Measurements from ENCODE around the gene NTMT1. TPM values are rescaled to one million over a fixed set of nuclear protein-coding genes. Genes with fewer than 3 reads are reported as not detected.

Gene NTMT1
- total RNA-seq, 4 donors from 2014 or later = 20.3 to 33.3 (median 31.9) TPM

DNA sequence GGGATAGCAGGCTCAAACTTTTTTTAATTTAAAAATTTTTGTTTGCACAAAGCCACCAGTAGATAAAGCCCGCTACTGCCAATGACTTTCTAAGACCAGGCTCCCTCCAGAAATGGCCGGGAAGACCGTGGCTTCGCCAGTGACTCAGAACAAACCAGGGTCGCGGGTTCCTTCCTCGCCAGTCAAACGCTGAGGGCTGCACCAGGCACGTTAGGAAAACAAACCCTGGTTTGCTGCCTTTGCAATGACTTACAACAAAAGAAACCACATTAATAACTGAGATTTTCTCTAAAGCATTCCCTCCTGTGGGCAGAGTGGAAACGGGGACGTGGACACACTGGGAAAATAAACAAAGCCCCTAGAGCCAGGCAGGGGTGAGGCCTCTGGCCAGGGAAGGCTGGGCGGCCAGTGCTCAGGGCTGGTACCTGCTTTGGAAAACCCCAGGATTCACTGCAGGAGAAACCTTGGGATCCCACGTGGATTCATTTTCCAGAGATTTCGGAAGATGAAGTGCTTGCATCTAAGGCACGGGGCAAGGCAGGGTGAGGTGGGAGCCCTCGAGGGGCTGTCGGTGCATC is 43.3 kb downstream of the NTMT1 start:
- Histone ChIP-seq H3K27ac (replicated peaks in 1 of 4) (no peak overlapping the region), H3K4me1 (peaks cover 8 to 28% (median 22%) of the 10 kb centered on the region in 4 donors), H3K4me3 (no peak overlapping the region), H3K27me3 (peaks cover 0 to 40% (median 8%) of the 10 kb centered on the region in 4 donors), H3K9me3 (no peaks in the 10 kb centered on the region), H3K36me3 (no peaks in the 10 kb centered on the region)
- DNase-seq (ENCODE audit: extremely low spot score) = no peak
- TF ChIP-seq POLR2AphosphoS5 (IDR thresholded peaks at IDR 0.05) (no peak), POLR2A (IDR thresholded peaks at IDR 0.05; ENCODE audit: low read depth) (no peak), EP300 (IDR thresholded peaks at IDR 0.05) (no peak)
- TF ChIP-seq, protein P1, sequence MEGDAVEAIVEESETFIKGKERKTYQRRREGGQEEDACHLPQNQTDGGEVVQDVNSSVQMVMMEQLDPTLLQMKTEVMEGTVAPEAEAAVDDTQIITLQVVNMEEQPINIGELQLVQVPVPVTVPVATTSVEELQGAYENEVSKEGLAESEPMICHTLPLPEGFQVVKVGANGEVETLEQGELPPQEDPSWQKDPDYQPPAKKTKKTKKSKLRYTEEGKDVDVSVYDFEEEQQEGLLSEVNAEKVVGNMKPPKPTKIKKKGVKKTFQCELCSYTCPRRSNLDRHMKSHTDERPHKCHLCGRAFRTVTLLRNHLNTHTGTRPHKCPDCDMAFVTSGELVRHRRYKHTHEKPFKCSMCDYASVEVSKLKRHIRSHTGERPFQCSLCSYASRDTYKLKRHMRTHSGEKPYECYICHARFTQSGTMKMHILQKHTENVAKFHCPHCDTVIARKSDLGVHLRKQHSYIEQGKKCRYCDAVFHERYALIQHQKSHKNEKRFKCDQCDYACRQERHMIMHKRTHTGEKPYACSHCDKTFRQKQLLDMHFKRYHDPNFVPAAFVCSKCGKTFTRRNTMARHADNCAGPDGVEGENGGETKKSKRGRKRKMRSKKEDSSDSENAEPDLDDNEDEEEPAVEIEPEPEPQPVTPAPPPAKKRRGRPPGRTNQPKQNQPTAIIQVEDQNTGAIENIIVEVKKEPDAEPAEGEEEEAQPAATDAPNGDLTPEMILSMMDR (IDR thresholded peaks at IDR 0.05) = no peak
- 66% methylated on average over 17 of the region's 17 CpGs for WGBS
- intact Hi-C loops (cut with DNase I) = loop anchor here (5.0 kb wide), 1 partner anchor 48 kb away; no protein-coding TSS in a partner anchor

DNA sequence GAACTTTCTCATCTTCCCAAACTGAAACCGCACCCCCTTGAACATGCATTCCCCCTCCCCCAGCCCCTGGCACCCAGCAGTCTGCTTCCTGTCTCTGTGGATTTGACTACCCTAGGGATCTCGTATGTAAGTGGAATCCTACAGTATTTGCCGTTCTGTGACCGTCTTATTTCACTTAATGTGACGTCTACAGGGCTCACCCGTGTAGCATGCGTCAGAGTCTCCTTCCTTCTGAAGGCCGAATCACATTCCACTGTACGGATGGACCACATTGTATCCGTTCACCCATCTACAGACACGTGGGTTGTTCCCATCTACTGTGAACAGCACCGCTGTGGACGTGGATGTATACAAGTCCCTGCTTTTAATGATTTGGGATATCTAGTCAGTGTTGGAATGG is 44.0 kb downstream of the NTMT1 start:
- no peak overlapping the region for H3K27ac ChIP-seq (replicated peaks in 1 of 4)
- intact Hi-C loops (cut with DNase I) = loop anchor here (5.0 kb wide), 1 partner anchor 47 kb away; no protein-coding TSS in a partner anchor
- peaks cover 7 to 25% (median 17%) of the 10 kb centered on the region in 4 donors for H3K4me1 ChIP-seq
- no peaks in the 10 kb centered on the region for H3K9me3 ChIP-seq
- H3K27me3 ChIP-seq = peaks cover 0 to 37% (median 7%) of the 10 kb centered on the region in 4 donors
- H3K36me3 ChIP-seq = no peaks in the 10 kb centered on the region
- TF ChIP-seq EP300 (IDR thresholded peaks at IDR 0.05) (no peak), POLR2AphosphoS5 (IDR thresholded peaks at IDR 0.05) (no peak), POLR2A (IDR thresholded peaks at IDR 0.05; ENCODE audit: low read depth) (no peak)
- TF ChIP-seq, protein P1 (IDR thresholded peaks at IDR 0.05) = no peak
- WGBS = 90% methylated on average over 13 of the region's 13 CpGs
- DNase-seq (ENCODE audit: extremely low spot score) = no peak
- no peak overlapping the region for H3K4me3 ChIP-seq

DNA sequence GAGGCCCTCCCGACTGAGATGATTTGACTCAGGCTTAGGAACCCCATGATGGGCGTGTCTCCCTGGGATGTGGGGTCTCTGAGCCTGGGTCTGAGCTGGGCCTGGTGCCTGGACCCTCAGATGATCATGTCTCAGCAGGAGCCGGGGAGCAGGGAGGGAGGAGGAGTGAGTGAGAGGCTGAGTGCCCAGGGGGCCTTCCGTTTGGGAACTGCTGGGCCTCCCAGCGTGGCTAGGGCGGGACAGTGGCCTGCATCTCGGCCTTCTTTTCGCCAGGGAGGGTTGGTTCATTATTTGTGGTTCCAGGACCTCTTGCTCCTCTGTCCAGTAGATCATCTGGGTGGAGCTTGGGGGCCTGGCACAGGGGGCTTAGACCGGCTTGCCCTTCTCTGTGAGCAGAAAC is 45.1 kb downstream of the NTMT1 start:
- H3K36me3 ChIP-seq = no peaks in the 10 kb centered on the region
- DNase-seq (ENCODE audit: extremely low spot score) = no peak
- H3K4me1 ChIP-seq = peaks cover 3 to 25% (median 14%) of the 10 kb centered on the region in 4 donors
- H3K27me3 ChIP-seq = peaks cover 0 to 38% (median 4%) of the 10 kb centered on the region in 4 donors
- intact Hi-C loops (cut with DNase I) = no loop called here
- H3K27ac ChIP-seq (replicated peaks in 1 of 4) = no peak overlapping the region
- TF ChIP-seq, protein P1 (IDR thresholded peaks at IDR 0.05) = no peak
- no peak for TF ChIP-seq EP300 (IDR thresholded peaks at IDR 0.05)
- TF ChIP-seq POLR2AphosphoS5 (IDR thresholded peaks at IDR 0.05) = no peak
- TF ChIP-seq POLR2A (IDR thresholded peaks at IDR 0.05; ENCODE audit: low read depth) = no peak
- no peaks in the 10 kb centered on the region for H3K9me3 ChIP-seq
- H3K4me3 ChIP-seq = no peak overlapping the region
- WGBS = 95% methylated on average over 4 of the region's 9 CpGs

DNA sequence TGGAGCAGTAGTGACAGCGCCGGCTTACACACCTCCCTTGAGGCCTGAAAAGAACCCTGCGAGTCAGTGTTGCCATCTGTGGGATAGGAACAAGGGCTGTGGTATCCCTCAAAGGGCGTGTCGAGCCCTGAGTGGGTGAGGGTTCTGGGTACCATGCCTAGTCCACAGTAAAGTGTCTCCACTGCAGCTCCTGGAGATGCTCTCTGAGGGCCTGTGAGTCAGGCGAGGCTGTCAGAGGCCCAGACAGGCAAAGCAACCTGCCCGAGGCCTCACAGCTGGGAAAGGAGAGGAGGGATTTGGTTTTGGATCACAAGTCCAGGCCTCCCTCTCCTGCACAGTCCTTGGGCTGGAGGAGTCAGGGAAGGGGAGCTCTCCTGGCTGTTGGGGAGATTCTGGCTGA is 45.6 kb downstream of the NTMT1 start:
- TF ChIP-seq POLR2A (IDR thresholded peaks at IDR 0.05; ENCODE audit: low read depth) (no peak), EP300 (IDR thresholded peaks at IDR 0.05) (no peak), POLR2AphosphoS5 (IDR thresholded peaks at IDR 0.05) (no peak)
- TF ChIP-seq, protein P1 (IDR thresholded peaks at IDR 0.05) = no peak
- Histone ChIP-seq H3K36me3 (no peaks in the 10 kb centered on the region), H3K27ac (replicated peaks in 1 of 4) (no peak overlapping the region), H3K27me3 (peaks cover 0 to 38% (median 2%) of the 10 kb centered on the region in 4 donors), H3K9me3 (no peaks in the 10 kb centered on the region), H3K4me1 (peaks cover 0 to 22% (median 10%) of the 10 kb centered on the region in 4 donors), H3K4me3 (no peak overlapping the region)
- 90% methylated on average over 4 of the region's 7 CpGs for whole genome bisulfite sequencing
- DNase-seq (ENCODE audit: extremely low spot score) = no peak
- intact Hi-C loops (cut with DNase I) = no loop called here

Data from esophagus muscularis mucosa (tissue), 4 donors.